PFSK-1 (cell line): ENCODE measurements around the gene SLC35E1.

Experiments used
- FOXP2 ChIP-seq: optimal IDR thresholded peaks from 2 replicates; pipeline ENCODE3; 2011; ENCODE audit warnings: borderline replicate concordance, control low read depth, inconsistent platforms; ENCODE audit not compliant: insufficient read depth; ENCODE audit errors: extremely low read length, extremely low read depth
- POLR2AphosphoS5 ChIP-seq: IDR thresholded peaks from 2 replicates; pipeline ENCODE4 v1.6.1; 2012; ENCODE audit warnings: low read depth, mild to moderate bottlenecking, control low read depth, low read length, moderate library complexity
- REST ChIP-seq, 2 experiments: IDR thresholded peaks; 2 replicates each; pipeline versions ENCODE4 v1.6.1 to v1.8.0; 2011 to 2012; ENCODE audit warnings: low read depth in 2 of 2, low read length in 2 of 2, control low read depth in 1 of 2, inconsistent platforms in 1 of 2, mild to moderate bottlenecking in 1 of 2, moderate library complexity in 1 of 2; ENCODE audit not compliant: insufficient read depth in 1 of 2
- SIN3A ChIP-seq: IDR thresholded peaks from 2 replicates; pipeline ENCODE4 v1.6.1; 2012; ENCODE audit warnings: mild to moderate bottlenecking, low read length, moderate library complexity, borderline replicate concordance; ENCODE audit not compliant: insufficient read depth
- TAF1 ChIP-seq: IDR thresholded peaks from 2 replicates; pipeline ENCODE4 v1.6.1; 2012; ENCODE audit warnings: low read length, control low read depth, borderline replicate concordance; ENCODE audit not compliant: insufficient read depth

The SLC35E1 gene

DNA sequence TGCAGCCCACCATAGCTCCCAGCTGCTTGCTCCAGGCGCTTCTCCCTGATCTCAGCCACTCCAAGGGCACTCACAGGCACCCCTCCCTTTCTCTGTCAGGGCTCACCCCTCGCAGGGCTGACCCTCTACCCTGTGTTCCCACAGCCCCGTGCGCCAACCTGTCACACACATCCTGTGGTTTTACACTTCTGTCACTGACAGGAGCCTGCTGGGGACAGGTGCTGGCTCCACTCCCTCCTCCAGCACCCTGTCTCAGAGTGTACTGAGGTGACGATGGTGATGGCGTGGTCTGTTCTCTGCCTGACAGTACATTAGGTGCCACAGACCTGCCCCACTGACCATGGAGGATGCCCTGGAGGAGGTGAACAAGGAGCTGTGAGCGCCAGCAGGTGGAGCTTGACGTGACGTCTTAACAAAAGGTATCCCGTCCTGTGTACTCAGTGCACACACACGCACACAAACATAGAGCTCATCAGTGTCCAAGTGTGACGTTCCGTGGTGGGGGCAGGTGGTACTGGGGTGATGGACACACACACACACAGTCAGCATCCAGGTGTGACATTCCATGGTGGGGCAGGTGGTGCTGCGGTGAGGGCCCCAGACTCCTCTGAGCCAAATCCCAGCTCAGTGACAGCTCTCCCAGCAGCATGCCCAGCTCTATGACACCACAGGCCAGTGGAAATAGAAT is 55.1 kb downstream of the SLC35E1 start:
- no peak for TF ChIP-seq SIN3A
- TF ChIP-seq TAF1 = no peak
- no peak for TF ChIP-seq FOXP2
- no peak for TF ChIP-seq REST (IDR thresholded peaks at IDR 0.05; ENCODE audit: insufficient read depth in 1 of 2, low read depth in 2 of 2, low read length in 2 of 2)
- TF ChIP-seq POLR2AphosphoS5 = no peak

DNA sequence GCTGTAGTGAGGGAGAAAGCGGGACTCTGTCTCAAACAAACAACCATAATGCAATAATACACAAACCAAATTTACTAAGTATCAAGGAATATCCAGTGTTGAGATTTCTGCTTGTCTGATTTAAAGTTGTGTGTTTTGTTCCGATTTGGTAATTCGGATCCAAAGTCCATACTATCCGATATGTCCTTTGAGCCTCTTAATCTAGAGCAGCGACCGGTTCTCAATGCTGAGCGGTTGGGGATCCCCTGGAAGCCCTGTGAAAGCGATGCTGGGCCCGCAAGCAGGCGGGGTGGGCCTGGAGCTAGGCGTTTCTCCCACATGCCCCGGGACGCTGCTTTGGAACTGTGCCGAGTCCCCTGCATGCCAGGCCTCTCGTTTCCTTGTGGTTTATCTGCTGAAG is 55.8 kb downstream of the SLC35E1 start:
- TF ChIP-seq FOXP2 (no peak), TAF1 (no peak), POLR2AphosphoS5 (no peak), REST (IDR thresholded peaks at IDR 0.05; ENCODE audit: insufficient read depth in 1 of 2, low read depth in 2 of 2, low read length in 2 of 2) (no peak), SIN3A (no peak)

- no peak for TF ChIP-seq SIN3A
- no peak for TF ChIP-seq TAF1
- no peak for TF ChIP-seq POLR2AphosphoS5
- no peak for TF ChIP-seq REST (IDR thresholded peaks at IDR 0.05; ENCODE audit: insufficient read depth in 1 of 2, low read depth in 2 of 2, low read length in 2 of 2)
- no peak for TF ChIP-seq FOXP2
Measured at GRCh38 chr19:16514383-16515019, 57.7 kb downstream of the SLC35E1 start.

DNA sequence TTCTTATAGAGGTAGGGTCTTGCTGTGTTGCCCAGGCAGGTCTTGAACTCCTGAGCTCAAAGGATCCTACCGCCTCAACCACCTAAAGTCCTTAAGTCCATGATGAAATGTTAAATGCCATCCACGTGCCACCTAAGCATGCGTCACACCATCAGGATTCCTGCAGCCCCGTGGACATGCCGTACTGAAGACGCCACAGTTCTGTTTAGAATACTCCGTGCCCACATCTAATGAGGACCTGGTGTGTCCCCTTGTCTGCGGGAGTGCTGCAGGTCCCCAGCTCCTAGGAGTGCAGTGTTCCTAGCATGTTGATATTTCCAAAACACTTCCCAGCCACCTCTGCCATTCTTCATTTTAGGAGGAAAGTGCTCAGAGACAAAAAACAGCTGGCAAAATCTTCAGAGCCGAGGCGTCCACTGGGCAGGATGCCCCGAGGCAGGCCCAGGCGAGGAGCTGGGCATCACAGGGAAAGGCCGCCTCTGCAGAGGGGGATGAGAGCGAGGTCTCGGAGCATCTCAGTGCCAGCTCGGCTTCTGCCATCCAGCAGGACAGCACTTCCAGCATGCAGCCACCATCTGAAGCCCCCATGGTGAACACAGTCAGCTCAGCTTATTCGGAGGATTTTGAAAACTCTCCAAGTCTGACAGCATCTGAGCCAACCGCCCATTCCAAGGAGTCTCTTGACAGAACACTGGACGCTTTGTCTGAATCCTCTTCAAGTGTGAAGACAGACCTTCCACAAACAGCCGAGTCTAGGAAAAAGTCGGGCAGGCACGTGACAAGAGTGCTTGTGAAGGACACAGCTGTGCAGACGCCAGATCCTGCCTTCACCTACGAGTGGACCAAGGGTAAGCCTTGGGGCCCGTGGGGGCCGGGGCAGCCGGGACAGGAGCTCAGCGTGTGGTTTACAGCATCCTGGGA is 62.8 kb downstream of the SLC35E1 start:
- TF ChIP-seq SIN3A (no peak), FOXP2 (no peak), TAF1 (no peak), REST (IDR thresholded peaks at IDR 0.05; ENCODE audit: insufficient read depth in 1 of 2, low read depth in 2 of 2, low read length in 2 of 2) (no peak), POLR2AphosphoS5 (no peak)
